SK-N-SH treated with all-trans-retinoic acid at 6 μM for 48 hours (cell line): ENCODE data around the gene RAB11FIP2.

ENCODE experiments used
- CREB5 ChIP-seq: fragments of 250-450 bp; sonication (Bioruptor Pico); IDR thresholded peaks from 2 replicates; pipeline ENCODE4 v1.5.1; 2020; ENCODE audit warnings: low read depth, mild to moderate bottlenecking, moderate library complexity
- CSDC2 ChIP-seq: fragments of 250-450 bp; sonication (Bioruptor Pico); IDR thresholded peaks from 2 replicates; pipeline ENCODE4 v1.5.0; 2020; ENCODE audit warnings: mild to moderate bottlenecking, moderate library complexity
- GLIS3 ChIP-seq: fragments of 250-450 bp; sonication (Bioruptor Pico); IDR thresholded peaks from 2 replicates; pipeline ENCODE4 v1.5.0; 2020; ENCODE audit warnings: mild to moderate bottlenecking, moderate library complexity
- OSR1 ChIP-seq: fragments of 250-450 bp; sonication (Bioruptor Pico); IDR thresholded peaks from 2 replicates; pipeline ENCODE4 v1.8.0; 2022; ENCODE audit warnings: moderate library complexity, mild to moderate bottlenecking, inconsistent platforms
- PATZ1 ChIP-seq: fragments of 250-450 bp; sonication (Bioruptor Pico); IDR thresholded peaks from 2 replicates; pipeline ENCODE4 v1.8.0; 2020; ENCODE audit warnings: mild to moderate bottlenecking, moderate library complexity, borderline replicate concordance
- PPARA ChIP-seq: fragments of 250-450 bp; sonication (Bioruptor Pico); IDR thresholded peaks from 2 replicates; pipeline ENCODE4 v1.5.0; 2020; ENCODE audit warnings: mild to moderate bottlenecking, borderline replicate concordance
- RARB ChIP-seq: fragments of 250-450 bp; sonication (Bioruptor Pico); IDR thresholded peaks from 2 replicates; pipeline ENCODE4 v1.8.0; 2021; ENCODE audit warnings: mild to moderate bottlenecking, moderate library complexity
- TOX ChIP-seq: fragments of 250-450 bp; sonication (Bioruptor Pico); IDR thresholded peaks from 2 replicates; pipeline ENCODE4 v1.8.0; 2021; ENCODE audit warnings: mild to moderate bottlenecking, moderate library complexity, borderline replicate concordance
- ZFP3 ChIP-seq: fragments of 250-450 bp; sonication (Bioruptor Pico); IDR thresholded peaks from 2 replicates; pipeline ENCODE4 v1.5.0; 2020; ENCODE audit warnings: mild to moderate bottlenecking, moderate library complexity
- ZFP30 ChIP-seq: fragments of 450-650 bp; formaldehyde crosslinking; IDR thresholded peaks from 2 replicates; pipeline ENCODE4 v1.5.0; 2022; ENCODE audit warnings: mild to moderate bottlenecking, moderate library complexity
- ZNF8 ChIP-seq: fragments of 450-650 bp; formaldehyde crosslinking; IDR thresholded peaks from 2 replicates; pipeline ENCODE4 v1.5.0; 2020; ENCODE audit warnings: mild to moderate bottlenecking, moderate library complexity

GRCh38 chr10:118042827-118043242 is 3.9 kb downstream of the RAB11FIP2 start:
- TF ChIP-seq ZFP3 (CRISPR knock-in tag) (no peak), ZFP30 (no peak), CSDC2 (CRISPR knock-in tag) (no peak), RARB (CRISPR knock-in tag) (no peak), TOX (CRISPR knock-in tag) (no peak), ZNF8 (no peak), GLIS3 (CRISPR knock-in tag) (no peak), OSR1 (CRISPR knock-in tag) (no peak), PPARA (CRISPR knock-in tag) (no peak), PATZ1 (CRISPR knock-in tag) (no peak), CREB5 (CRISPR knock-in tag) (no peak)
